Measurements from ENCODE around the gene BDKRB1. TPM values are rescaled to one million over a fixed set of nuclear protein-coding genes. Genes with fewer than 3 reads are reported as not detected.

Gene BDKRB1
- total and polyA plus RNA-seq, 9 of the 15 experiments (the other 6 are each of a cell fraction or from before 2014, with no cell fraction given) = 0.06 to 0.23 (median 0.09) TPM; not detected in 1

DNA sequence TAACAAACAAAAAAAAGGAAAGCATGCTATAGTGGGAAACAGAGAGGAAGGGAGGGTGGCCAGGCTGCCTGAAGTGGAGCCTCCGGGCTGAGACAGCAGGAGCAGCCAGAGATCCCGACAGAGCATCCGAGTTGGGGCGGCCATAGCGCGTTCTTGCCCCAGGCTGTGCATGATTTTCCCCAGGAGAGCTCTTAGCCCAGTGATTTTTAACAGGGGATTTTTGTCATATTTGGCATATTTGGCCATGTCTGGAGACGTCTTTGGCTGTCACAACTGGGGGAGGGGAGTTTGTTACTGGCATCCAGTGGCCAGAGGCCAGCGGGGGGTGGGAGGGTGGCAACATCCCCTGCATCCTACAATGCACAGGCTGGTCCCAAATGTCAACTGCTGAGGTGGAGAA is 23.6 kb downstream of the BDKRB1 start:
- Histone ChIP-seq H3K79me2 (ENCODE audit: control insufficient read depth, insufficient read depth, low read length) (no peaks in the 10 kb centered on the region), H3K36me3 (ENCODE audit: control insufficient read depth, insufficient read depth, low read length) (no peaks in the 10 kb centered on the region), H4K20me1 (replicated peaks; ENCODE audit: control insufficient read depth, insufficient read depth, low read length) (no peaks in the 10 kb centered on the region), H3K4me3 (no peak overlapping the region), H3K4me1 (replicated peaks in 1 of 2; ENCODE audit: control insufficient read depth in 2 of 2, insufficient read depth in 2 of 2, low read length in 2 of 2) (no peaks in the 10 kb centered on the region), H3K4me2 (ENCODE audit: insufficient read depth, low read length) (no peak overlapping the region), H3K9me1 (ENCODE audit: control insufficient read depth, insufficient read depth, low read length) (no peaks in the 10 kb centered on the region), H3K9me3 (replicated peaks; ENCODE audit: control insufficient read depth, insufficient read depth, low read depth, low read length) (no peaks in the 10 kb centered on the region; the same call in none of the 2 replicates), H2AFZ (ENCODE audit: low read depth, low read length) (no peak overlapping the region), H3K27ac (ENCODE audit: extremely low read depth, low read depth, low read length) (no peak overlapping the region), H3K9ac (ENCODE audit: insufficient read depth in 1 of 2, low read depth in 2 of 2, low read length in 2 of 2) (no peak overlapping the region), H3K27me3 (ENCODE audit: control insufficient read depth in 2 of 2, insufficient read depth in 2 of 2, low read length in 2 of 2) (no peaks in the 10 kb centered on the region)
- intact Hi-C loops (cut with micrococcal nuclease) (loop anchor here (10.0 kb wide), 2 partner anchors 275 to 715 kb away; no protein-coding TSS in a partner anchor), in situ Hi-C loops (cut with MboI) (loop anchor here (5.0 kb wide), 1 partner anchor 182 kb away; no protein-coding TSS in a partner anchor)
- CTCF ChIA-PET (ENCODE audit: low intra/inter-chr PET ratio) = no interaction called here
- DNase-seq (ENCODE audit: extremely low read depth in 1 of 4, low spot score in 3 of 4) (no peak), FAIRE-seq (no peak), ATAC-seq (no peak)
- no TSS peak for BruUV-seq (replicated peaks)
- POLR2A ChIA-PET = no interaction called here
- WGBS (ENCODE audit: insufficient coverage, low coverage, missing lambda C conversion rate) = 33% methylated on average over 4 of the region's 8 CpGs
- TF ChIP-seq AFF4 (CRISPR knock-in tag; IDR thresholded peaks at IDR 0.05) = no peak

DNA sequence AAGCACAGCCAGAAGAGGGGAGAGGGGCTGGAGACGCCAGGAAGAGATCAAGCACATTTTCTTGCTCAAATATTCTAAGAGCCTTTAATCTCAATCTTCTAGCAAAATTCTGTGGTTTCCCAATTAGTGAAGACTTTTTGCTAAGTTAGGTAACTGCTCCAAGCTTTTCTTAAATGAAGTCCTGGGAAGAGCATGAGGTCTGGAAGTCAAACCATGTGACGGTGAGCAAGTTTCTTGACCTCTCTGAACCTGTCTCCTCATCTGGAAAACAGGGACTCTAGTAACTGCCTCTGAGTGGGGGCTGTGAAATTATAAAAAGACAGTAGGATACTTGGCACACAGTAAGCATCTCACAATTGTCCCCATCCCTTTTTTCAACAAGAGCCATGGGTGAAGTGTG is 24.1 kb downstream of the BDKRB1 start:
- DNase-seq (ENCODE audit: extremely low read depth in 1 of 4, low spot score in 3 of 4) = no peak
- Histone ChIP-seq H3K4me2 (ENCODE audit: insufficient read depth, low read length) (no peak overlapping the region), H3K27ac (ENCODE audit: extremely low read depth, low read depth, low read length) (no peak overlapping the region), H4K20me1 (replicated peaks; ENCODE audit: control insufficient read depth, insufficient read depth, low read length) (no peaks in the 10 kb centered on the region), H3K79me2 (ENCODE audit: control insufficient read depth, insufficient read depth, low read length) (no peaks in the 10 kb centered on the region), H3K9me1 (ENCODE audit: control insufficient read depth, insufficient read depth, low read length) (no peaks in the 10 kb centered on the region), H3K9me3 (replicated peaks; ENCODE audit: control insufficient read depth, insufficient read depth, low read depth, low read length) (no peaks in the 10 kb centered on the region; the same call in none of the 2 replicates), H2AFZ (ENCODE audit: low read depth, low read length) (no peak overlapping the region), H3K36me3 (ENCODE audit: control insufficient read depth, insufficient read depth, low read length) (no peaks in the 10 kb centered on the region), H3K4me3 (no peak overlapping the region), H3K4me1 (replicated peaks in 1 of 2; ENCODE audit: control insufficient read depth in 2 of 2, insufficient read depth in 2 of 2, low read length in 2 of 2) (no peaks in the 10 kb centered on the region), H3K9ac (ENCODE audit: insufficient read depth in 1 of 2, low read depth in 2 of 2, low read length in 2 of 2) (no peak overlapping the region), H3K27me3 (ENCODE audit: control insufficient read depth in 2 of 2, insufficient read depth in 2 of 2, low read length in 2 of 2) (no peaks in the 10 kb centered on the region)
- in situ Hi-C loops (cut with MboI) (no loop called here), intact Hi-C loops (cut with micrococcal nuclease) (no loop called here)
- no TSS peak for BruUV-seq (replicated peaks)
- POLR2A ChIA-PET = no interaction called here
- ATAC-seq = no peak
- CTCF ChIA-PET (ENCODE audit: low intra/inter-chr PET ratio) = no interaction called here
- FAIRE-seq = no peak
- WGBS (ENCODE audit: insufficient coverage, low coverage, missing lambda C conversion rate) = 56% methylated on average over 2 of the region's 2 CpGs
- TF ChIP-seq ZNF764 (CRISPR knock-in tag; IDR thresholded peaks at IDR 0.05; ENCODE audit: low read depth) (no peak), ZNF280A (IDR thresholded peaks at IDR 0.05; ENCODE audit: low read depth, partially characterized antibody) (no peak), FOXK2 (conservative IDR thresholded peaks at IDR 0.05 in 1 of 2, IDR thresholded peaks at IDR 0.05 in 1 of 2; ENCODE audit: low read depth in 2 of 2) (no peak), FOXJ3 (CRISPR knock-in tag; IDR thresholded peaks at IDR 0.05) (no peak), RFX7 (CRISPR knock-in tag; IDR thresholded peaks at IDR 0.05) (no peak), ZNF561 (CRISPR knock-in tag; conservative IDR thresholded peaks at IDR 0.05) (no peak), RUNX1 (IDR thresholded peaks at IDR 0.05; ENCODE audit: low read depth) (no peak), THRAP3 (IDR thresholded peaks at IDR 0.05; ENCODE audit: borderline replicate concordance) (no peak), CBX5 (IDR thresholded peaks at IDR 0.05; ENCODE audit: borderline replicate concordance, low read depth) (no peak), CBFB (CRISPR knock-in tag; IDR thresholded peaks at IDR 0.05) (no peak), JUNB (CRISPR knock-in tag; conservative IDR thresholded peaks at IDR 0.05) (no peak)
